ENCODE measurements around the gene KLHL6. TPM values are rescaled to one million over a fixed set of nuclear protein-coding genes. Genes with fewer than 3 reads are reported as not detected.

The KLHL6 gene
- total and polyA plus RNA-seq, 2 of the 8 experiments (the other 6 are each of a cell fraction or from before 2014, with no cell fraction given): 0.05 TPM; not detected in 1

- no peak for TF ChIP-seq KDM1A (IDR thresholded peaks at IDR 0.05; ENCODE audit: borderline replicate concordance, low read length)
- no peak for TF ChIP-seq HDAC2 (IDR thresholded peaks at IDR 0.05; ENCODE audit: borderline replicate concordance in 1 of 2, low read depth in 2 of 2, low read length in 2 of 2)
- no peak for TF ChIP-seq CBX8 (IDR thresholded peaks at IDR 0.05; ENCODE audit: borderline replicate concordance, low read depth, low read length)
- TF ChIP-seq EGR1 (IDR thresholded peaks at IDR 0.05; ENCODE audit: borderline replicate concordance, low read depth, low read length): no peak
Measured at GRCh38 chr3:183587336-183587735, 31.8 kb upstream of the KLHL6 start (continued).
